ENCODE measurements around the gene GPR156. TPM values are rescaled to one million over a fixed set of nuclear protein-coding genes. Genes with fewer than 3 reads are reported as not detected.

The GPR156 gene
- total RNA-seq, 1 donor from 2014 or later = 1.5 TPM

- no peak for TF ChIP-seq CTCF (conservative IDR thresholded peaks at IDR 0.05)
- Mint-ChIP-seq H3K9me3 (no peaks in the 10 kb centered on the region), H3K27ac (no peak overlapping the region), H3K36me3 (no peaks in the 10 kb centered on the region), H3K4me1 (ENCODE audit: unreplicated experiment) (peaks cover 5% of the 10 kb centered on the region), H3K4me3 (no peak overlapping the region), H3K27me3 (peaks cover 16% of the 10 kb centered on the region)
- DNase-seq (ENCODE audit: extremely low spot score, unreplicated experiment) = no peak
These were observed 12.7 kb downstream of the GPR156 start for GRCh38 chr3:120272286-120272685.

DNA sequence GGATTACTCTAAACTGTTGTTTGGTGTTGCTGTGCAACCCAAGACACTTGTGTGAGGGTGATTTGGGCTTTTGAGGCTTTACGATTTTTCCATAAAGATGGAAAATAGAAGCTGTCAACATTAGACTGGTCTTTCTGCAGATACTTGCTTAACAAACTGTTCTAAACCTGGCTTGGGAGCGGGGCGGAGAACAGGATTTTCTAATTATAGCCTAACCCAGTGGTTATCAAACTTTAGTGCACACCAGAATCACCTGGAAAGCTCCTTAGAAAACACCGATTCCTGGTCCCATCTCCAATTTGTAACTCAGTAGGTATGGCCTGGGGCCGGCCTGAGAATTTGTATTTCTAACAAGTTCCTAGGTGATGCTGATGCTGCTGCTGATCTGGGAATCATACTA is 19.0 kb downstream of the GPR156 start:
- H3K27ac Mint-ChIP-seq = no peak overlapping the region
- H3K27me3 Mint-ChIP-seq = peaks cover 8% of the 10 kb centered on the region
- no peaks in the 10 kb centered on the region for H3K9me3 Mint-ChIP-seq
- no peaks in the 10 kb centered on the region for H3K4me1 Mint-ChIP-seq (ENCODE audit: unreplicated experiment)
- no peaks in the 10 kb centered on the region for H3K36me3 Mint-ChIP-seq
- H3K4me3 Mint-ChIP-seq = no peak overlapping the region
- no peak for TF ChIP-seq CTCF (conservative IDR thresholded peaks at IDR 0.05)
- DNase-seq (ENCODE audit: extremely low spot score, unreplicated experiment) = no peak

DNA sequence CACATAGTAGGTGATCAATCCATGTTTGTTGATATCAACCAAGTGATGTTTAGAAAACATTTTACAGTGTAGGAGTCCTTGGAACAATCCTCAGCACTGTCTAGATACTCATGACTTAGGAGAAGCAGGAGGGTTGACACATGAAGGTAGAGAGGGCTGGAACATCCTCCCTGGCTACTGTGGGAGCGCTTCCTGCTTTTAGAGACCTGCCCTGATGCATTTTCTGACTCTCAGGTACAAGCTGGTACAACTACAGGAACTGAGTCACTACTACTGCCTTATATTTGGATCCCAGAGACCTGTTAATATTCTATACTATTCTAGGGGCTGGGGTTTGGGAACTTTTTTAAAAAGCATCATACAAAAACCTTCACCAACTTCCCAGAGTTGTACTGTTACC is 20.1 kb downstream of the GPR156 start:
- Mint-ChIP-seq H3K36me3 (no peaks in the 10 kb centered on the region), H3K27ac (no peak overlapping the region), H3K27me3 (peaks cover 4% of the 10 kb centered on the region), H3K4me3 (no peak overlapping the region), H3K4me1 (ENCODE audit: unreplicated experiment) (no peaks in the 10 kb centered on the region), H3K9me3 (no peaks in the 10 kb centered on the region)
- TF ChIP-seq CTCF (conservative IDR thresholded peaks at IDR 0.05) = no peak
- no peak for DNase-seq (ENCODE audit: extremely low spot score, unreplicated experiment)

- no peaks in the 10 kb centered on the region for H3K36me3 Mint-ChIP-seq
- H3K27ac Mint-ChIP-seq = no peak overlapping the region
- H3K9me3 Mint-ChIP-seq = no peaks in the 10 kb centered on the region
- DNase-seq (ENCODE audit: extremely low spot score, unreplicated experiment) = no peak
- no peak overlapping the region for H3K4me3 Mint-ChIP-seq
- TF ChIP-seq CTCF (conservative IDR thresholded peaks at IDR 0.05) = no peak
- H3K4me1 Mint-ChIP-seq (ENCODE audit: unreplicated experiment) = no peaks in the 10 kb centered on the region
- no peaks in the 10 kb centered on the region for H3K27me3 Mint-ChIP-seq
These were observed 21.2 kb downstream of the GPR156 start for GRCh38 chr3:120263792-120264191.

- TF ChIP-seq CTCF (conservative IDR thresholded peaks at IDR 0.05) = no peak
- no peaks in the 10 kb centered on the region for H3K36me3 Mint-ChIP-seq
- DNase-seq (ENCODE audit: extremely low spot score, unreplicated experiment) = no peak
- H3K4me3 Mint-ChIP-seq = no peak overlapping the region
- H3K9me3 Mint-ChIP-seq = peaks cover 30% of the 10 kb centered on the region
- no peaks in the 10 kb centered on the region for H3K27me3 Mint-ChIP-seq
- no peak overlapping the region for H3K27ac Mint-ChIP-seq
- H3K4me1 Mint-ChIP-seq (ENCODE audit: unreplicated experiment) = no peaks in the 10 kb centered on the region
These were observed 27.0 kb downstream of the GPR156 start for GRCh38 chr3:120258009-120258408.

DNA sequence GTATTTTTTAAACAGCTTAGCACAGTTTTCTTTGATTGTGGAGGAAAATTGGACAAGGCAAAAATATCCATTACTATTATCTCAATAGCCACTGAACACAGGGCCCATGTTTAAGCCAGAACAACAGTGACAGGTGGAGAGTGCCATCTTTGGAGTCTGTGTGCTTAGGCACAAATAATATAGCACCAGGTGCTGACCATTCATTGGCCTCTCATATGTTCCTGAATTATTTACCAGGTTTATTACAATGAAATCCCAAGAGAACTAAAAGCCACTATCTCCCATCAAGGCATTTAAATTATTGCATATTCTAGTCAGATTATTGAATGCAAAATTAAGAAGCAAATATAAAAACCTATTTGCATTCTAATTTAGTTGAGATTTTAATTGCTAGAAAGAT is 39.6 kb downstream of the GPR156 start:
- Mint-ChIP-seq H3K36me3 (no peaks in the 10 kb centered on the region), H3K4me1 (ENCODE audit: unreplicated experiment) (peaks cover 9% of the 10 kb centered on the region), H3K9me3 (no peaks in the 10 kb centered on the region), H3K4me3 (no peak overlapping the region), H3K27ac (no peak overlapping the region), H3K27me3 (peaks cover 3% of the 10 kb centered on the region)
- TF ChIP-seq CTCF (conservative IDR thresholded peaks at IDR 0.05) = no peak
- no peak for DNase-seq (ENCODE audit: extremely low spot score, unreplicated experiment)

All from type B pancreatic cell (in vitro differentiated cells).